NCI-H345 treated with DMSO at 0.1 percent for 48 hours (cell line): Measurements from ENCODE around the gene MKX.

Experiments used
- DNase-seq: peaks from one replicate; lab custom pipeline; 2025; ENCODE audit not compliant: unreplicated experiment; lab: John Stamatoyannopoulos, UW

The MKX gene

GRCh38 chr10:27745732-27746396 lies at the start of gene MKX:
TSS of gene MKX (minus strand) at chr10:27745819. CDS start at chr10:27743415, 2,404 bp downstream.
- DNase-seq: peak; percentile 41

GRCh38 chr10:27794157-27794556 lies 48.5 kb upstream of the MKX start:
- DNase-seq: no peak

GRCh38 chr10:27792216-27792615 lies 46.6 kb upstream of the MKX start:
- no peak for DNase-seq

- no peak for DNase-seq
Observed at GRCh38 chr10:27784272-27784671, 38.7 kb upstream of the MKX start.

- no peak for DNase-seq
Observed at GRCh38 chr10:27783660-27784059, 38.0 kb upstream of the MKX start.

GRCh38 chr10:27779462-27780015 lies 33.9 kb upstream of the MKX start:
- no peak for DNase-seq

- DNase-seq: no peak
Observed at GRCh38 chr10:27774831-27775230, 29.2 kb upstream of the MKX start.

- no peak for DNase-seq
Observed at GRCh38 chr10:27771231-27771630, 25.6 kb upstream of the MKX start.

GRCh38 chr10:27770181-27770580 lies 24.6 kb upstream of the MKX start:
- DNase-seq: no peak

GRCh38 chr10:27760867-27761266 lies 15.2 kb upstream of the MKX start:
- DNase-seq: no peak

- DNase-seq: no peak
Observed at GRCh38 chr10:27759483-27760272, 14.1 kb upstream of the MKX start.

GRCh38 chr10:27752673-27753237 lies 7.1 kb upstream of the MKX start:
- DNase-seq: no peak

GRCh38 chr10:27748601-27749000 lies 3.0 kb upstream of the MKX start:
- DNase-seq: no peak

- no peak for DNase-seq
Observed at GRCh38 chr10:27747096-27747451, 1.5 kb upstream of the MKX start.

GRCh38 chr10:27746397-27747095 lies 927 bp upstream of the MKX start:
- DNase-seq: no peak

- no peak for DNase-seq
Observed at GRCh38 chr10:27744802-27745731, 552 bp downstream of the MKX start.

GRCh38 chr10:27743877-27744801 lies 1.5 kb downstream of the MKX start:
- DNase-seq: no peak

GRCh38 chr10:27743012-27743876 lies 2.4 kb downstream of the MKX start:
- no peak for DNase-seq
